ENCODE data around the gene IGLL5.
A peak's percentile ranks its signal among the peaks of the same experiment; 100 is the strongest.

IGLL5 gene

DNA sequence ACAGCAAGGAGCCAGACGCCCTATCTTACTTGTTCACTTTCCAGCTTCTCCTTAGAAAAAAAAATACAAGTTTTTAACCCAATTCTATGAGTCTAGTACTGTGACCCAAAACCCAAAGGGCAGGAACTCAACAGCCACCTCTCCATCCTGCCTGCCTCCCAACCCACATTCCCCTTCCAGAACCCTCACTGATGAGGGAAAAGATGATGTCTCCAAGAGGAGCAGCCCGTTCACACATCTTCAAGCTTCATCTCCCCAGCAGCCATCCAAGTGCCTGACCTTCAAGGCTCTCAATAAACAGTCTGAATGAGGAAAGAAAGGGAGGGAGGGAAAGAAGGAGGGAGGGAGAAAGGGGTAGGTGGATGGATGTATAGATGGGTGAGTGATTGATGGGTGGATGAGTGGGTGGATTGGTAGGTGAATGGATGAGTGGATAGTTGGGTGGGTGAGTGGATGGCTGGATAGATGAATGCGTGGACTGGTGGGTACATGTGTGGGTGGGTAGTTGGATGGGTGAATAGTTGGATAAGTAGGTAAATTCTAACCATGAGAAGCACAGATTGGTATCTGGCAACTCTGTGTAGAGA lies 50.4 kb downstream of the IGLL5 start:
- Mint-ChIP-seq H3K27me3 (no peaks in the 10 kb centered on the region), H3K36me3 (ENCODE audit: insufficient read depth) (no peaks in the 10 kb centered on the region), H3K4me3 (no peak overlapping the region), H3K4me1 (ENCODE audit: low read depth in 2 of 2) (peaks cover 7 to 8% of the 10 kb centered on the region in 2 donors), H3K9me3 (no peaks in the 10 kb centered on the region), H3K27ac (no peak overlapping the region)
- DNase-seq (no peak), ATAC-seq (replicated peaks) (no peak)

DNA sequence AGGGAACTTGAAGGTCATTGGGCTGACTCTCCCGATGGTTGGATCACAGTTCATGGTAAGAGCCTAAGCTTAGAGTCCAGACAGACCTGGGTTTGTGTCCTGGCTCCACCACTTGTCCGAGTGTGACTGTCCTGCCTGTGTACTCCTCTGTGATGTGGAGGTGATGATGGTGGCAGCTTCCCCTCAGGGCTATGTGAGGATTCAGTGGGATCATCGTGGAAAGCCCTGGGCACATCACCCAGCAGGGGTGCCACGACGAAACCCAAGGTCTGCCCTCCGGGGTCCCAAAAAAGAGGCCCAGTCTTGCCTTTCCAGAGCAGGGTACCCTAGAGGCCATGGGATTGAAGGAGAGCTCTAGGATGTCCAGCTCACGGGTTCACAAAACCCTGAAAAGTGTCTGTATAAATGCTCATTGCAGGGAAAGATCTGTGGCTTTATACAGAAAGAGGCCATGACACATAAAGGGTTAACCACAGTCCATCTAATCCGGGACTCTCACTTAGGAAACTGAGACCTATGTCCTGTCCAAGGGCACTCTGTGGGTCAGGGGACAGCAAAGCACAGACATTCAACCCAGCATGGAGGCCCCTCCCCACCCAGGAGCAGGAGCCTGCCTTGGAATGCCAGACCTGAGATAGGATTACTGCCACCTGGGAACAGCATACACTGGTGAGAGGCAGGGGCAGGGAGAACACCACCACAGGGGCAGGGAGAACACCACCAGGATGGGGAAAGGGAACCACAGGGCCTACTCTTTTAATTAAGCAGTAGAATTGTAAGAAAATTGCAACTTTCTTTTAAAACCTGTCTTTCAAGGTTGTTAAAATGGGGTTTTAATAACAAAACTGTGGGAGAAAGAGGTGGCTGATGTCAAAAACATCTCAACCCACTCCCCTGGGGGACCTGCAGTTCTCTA lies 51.3 kb downstream of the IGLL5 start:
- Mint-ChIP-seq H3K9me3 (no peaks in the 10 kb centered on the region), H3K4me3 (no peak overlapping the region), H3K4me1 (ENCODE audit: low read depth in 2 of 2) (peaks cover 7 to 8% of the 10 kb centered on the region in 2 donors), H3K36me3 (ENCODE audit: insufficient read depth) (no peaks in the 10 kb centered on the region), H3K27me3 (no peaks in the 10 kb centered on the region), H3K27ac (peak overlapping the region; percentile 39 to 41)
- no peak for ATAC-seq (replicated peaks)
- DNase-seq, result no peak

DNA sequence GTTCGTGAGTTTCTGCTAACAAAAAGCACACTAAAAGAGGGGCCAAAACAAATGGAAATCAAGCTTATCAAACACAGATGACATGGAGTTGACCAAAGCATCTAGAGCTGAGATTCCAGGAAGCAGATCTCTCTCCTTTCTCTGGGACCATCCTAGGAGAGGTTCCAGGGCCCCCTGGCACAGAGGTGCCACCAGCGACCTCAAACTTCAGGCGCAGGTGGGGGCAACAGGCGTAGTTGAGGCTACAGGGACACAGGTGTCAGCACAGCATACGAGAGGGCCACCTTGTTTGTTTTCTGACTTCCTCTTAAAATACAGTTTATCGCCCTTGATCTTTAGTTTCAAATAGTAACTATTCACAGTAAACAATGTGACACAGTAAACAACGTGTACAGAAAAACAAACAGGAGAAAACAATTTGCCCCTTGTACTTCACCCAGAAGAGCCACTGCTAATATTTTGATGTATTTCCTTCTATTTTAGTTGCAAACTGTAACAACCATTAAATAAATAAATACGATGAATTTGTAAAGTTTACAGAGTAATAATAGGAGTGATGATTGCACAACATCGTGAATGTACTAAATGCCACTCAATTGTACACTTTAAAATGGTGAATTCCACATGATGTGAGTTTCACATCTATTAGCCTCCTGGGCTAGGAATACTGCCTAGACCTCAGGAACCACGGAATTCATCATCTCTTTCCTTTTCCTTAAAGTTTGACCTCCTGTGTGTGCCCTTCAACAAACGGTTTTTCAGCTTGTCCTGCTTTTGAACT lies 52.2 kb downstream of the IGLL5 start:
- Mint-ChIP-seq H3K9me3 (no peaks in the 10 kb centered on the region), H3K27me3 (no peaks in the 10 kb centered on the region), H3K27ac (peak overlapping the region in 1 of 2 donors; percentile 39), H3K4me3 (no peak overlapping the region), H3K36me3 (ENCODE audit: insufficient read depth) (no peaks in the 10 kb centered on the region), H3K4me1 (ENCODE audit: low read depth in 2 of 2) (peaks cover 7 to 8% of the 10 kb centered on the region in 2 donors)
- DNase-seq, result no peak
- no peak for ATAC-seq (replicated peaks)

DNA sequence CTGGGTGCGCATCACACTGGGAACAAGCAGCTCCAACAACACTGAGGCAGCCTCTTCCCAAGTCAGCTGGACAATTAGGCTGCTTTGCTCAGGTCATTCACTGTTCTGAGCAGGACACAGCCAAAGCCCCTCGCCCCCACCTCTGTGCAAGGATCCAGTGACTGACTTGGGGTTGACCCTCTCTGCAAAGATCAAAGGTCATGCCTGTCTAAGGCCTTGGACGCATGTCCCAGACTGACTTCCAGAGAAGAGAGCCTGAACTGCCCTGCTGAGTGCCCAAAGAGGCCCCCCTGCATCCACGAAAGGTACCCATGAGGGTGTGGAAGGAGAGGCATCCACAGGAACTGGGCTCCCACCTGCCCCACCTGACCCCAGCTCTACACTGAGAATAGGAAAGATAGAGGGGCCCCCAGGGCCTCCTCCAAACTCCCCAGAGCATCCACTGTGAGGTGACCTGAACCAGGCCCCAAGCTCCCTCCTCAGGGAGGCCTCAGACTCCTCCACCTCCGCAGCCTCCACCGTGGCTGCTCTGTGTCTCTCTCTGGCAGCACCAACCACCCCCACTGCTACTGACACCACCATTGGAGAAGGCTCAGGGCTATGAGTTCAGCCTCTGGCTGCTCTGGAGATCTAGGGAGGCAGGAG lies 53.5 kb downstream of the IGLL5 start:
- H3K4me1 Mint-ChIP-seq (ENCODE audit: low read depth in 2 of 2), result peaks cover 4 to 8% of the 10 kb centered on the region in 2 donors
- H3K4me3 Mint-ChIP-seq, result no peak overlapping the region
- peak overlapping the region in 1 of 2 donors; percentile 14 for H3K27ac Mint-ChIP-seq
- no peaks in the 10 kb centered on the region for H3K9me3 Mint-ChIP-seq
- H3K36me3 Mint-ChIP-seq (ENCODE audit: insufficient read depth), result no peaks in the 10 kb centered on the region
- DNase-seq (no peak), ATAC-seq (replicated peaks) (no peak)
- H3K27me3 Mint-ChIP-seq, result no peaks in the 10 kb centered on the region

DNA sequence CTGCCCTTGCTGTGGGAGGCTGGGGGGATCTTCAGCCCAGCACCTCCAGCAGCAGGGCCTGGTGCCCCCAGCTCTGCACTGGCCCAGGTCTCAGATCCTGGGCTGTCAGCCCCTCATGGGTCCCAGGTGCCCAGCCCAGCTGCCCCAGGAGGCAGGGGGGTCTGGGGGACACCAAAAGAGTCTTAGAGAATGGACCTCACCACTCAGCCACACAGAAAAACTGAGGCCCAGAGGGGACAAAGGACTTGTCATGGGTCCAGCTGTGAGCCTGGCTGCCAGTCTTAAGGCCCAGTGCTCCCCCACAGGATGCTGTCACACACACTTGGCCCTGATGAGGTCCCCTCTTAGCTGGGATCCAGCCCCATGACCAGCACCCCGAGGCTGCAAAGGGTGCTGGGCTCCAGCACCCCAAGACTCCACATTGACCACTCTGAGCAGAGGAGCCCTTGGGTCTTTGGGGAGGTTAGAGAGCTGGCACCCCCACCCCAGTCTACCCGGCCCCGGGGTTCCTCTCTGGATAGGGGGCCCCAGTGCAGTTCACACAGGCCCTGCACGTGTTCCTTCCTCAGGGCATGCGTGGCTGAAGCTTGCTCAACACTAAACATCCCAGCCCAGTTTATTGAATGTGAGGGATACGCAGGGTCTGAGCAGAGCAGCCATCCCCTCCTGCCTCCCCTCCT lies 54.4 kb downstream of the IGLL5 start:
- Mint-ChIP-seq H3K4me3 (no peak overlapping the region), H3K27ac (no peak overlapping the region), H3K27me3 (peaks cover 0 to 5% of the 10 kb centered on the region in 2 donors), H3K4me1 (ENCODE audit: low read depth in 2 of 2) (peaks cover 4 to 8% of the 10 kb centered on the region in 2 donors), H3K9me3 (no peaks in the 10 kb centered on the region), H3K36me3 (ENCODE audit: insufficient read depth) (no peaks in the 10 kb centered on the region)
- DNase-seq, result no peak
- ATAC-seq (replicated peaks), result no peak

DNA sequence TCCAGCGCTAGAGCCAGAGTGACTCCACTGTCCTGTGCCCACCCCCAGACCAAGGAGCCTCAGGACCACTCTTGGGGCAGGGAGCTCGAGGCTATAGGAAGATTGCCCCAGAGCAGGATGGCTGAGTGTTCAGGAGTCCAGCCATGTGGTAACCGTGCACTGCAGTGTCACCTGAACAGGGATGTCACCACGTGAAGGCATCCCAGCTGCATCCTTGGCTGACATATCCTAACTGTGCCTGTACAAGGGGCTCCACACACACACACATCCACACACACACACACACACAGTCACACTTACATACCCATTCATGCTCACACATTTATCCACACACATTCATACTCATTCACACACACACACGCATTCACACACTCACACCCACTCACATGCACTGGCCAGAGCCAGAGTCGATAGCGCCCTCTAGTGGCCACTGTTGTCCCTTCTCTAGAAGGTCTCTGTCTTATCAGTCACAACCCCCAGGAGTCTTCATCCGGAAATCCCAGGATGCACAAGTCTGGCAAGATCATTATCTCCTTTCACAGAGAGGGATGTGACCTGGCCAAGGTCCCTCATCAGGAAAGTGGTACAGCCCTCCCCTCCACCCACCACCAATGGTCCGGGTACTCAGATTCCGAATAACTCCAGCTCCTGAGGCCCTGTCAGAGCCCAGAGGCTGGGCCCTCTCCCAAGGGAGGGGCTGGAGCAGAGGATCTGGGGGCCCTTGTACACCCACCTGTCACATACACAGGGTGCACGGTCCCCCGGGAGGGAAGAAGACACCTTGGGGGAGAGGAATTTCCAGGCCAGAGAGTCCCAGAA lies 55.1 kb downstream of the IGLL5 start:
- H3K27ac Mint-ChIP-seq, result no peak overlapping the region
- peaks cover 0 to 6% of the 10 kb centered on the region in 2 donors for H3K27me3 Mint-ChIP-seq
- no peak overlapping the region for H3K4me3 Mint-ChIP-seq
- peak; percentile 74 to 81 (median 74) for DNase-seq
- ATAC-seq (replicated peaks), result peak; percentile 88
- peaks cover 4 to 8% of the 10 kb centered on the region in 2 donors for H3K4me1 Mint-ChIP-seq (ENCODE audit: low read depth in 2 of 2)
- no peaks in the 10 kb centered on the region for H3K9me3 Mint-ChIP-seq
- H3K36me3 Mint-ChIP-seq (ENCODE audit: insufficient read depth), result no peaks in the 10 kb centered on the region

DNA sequence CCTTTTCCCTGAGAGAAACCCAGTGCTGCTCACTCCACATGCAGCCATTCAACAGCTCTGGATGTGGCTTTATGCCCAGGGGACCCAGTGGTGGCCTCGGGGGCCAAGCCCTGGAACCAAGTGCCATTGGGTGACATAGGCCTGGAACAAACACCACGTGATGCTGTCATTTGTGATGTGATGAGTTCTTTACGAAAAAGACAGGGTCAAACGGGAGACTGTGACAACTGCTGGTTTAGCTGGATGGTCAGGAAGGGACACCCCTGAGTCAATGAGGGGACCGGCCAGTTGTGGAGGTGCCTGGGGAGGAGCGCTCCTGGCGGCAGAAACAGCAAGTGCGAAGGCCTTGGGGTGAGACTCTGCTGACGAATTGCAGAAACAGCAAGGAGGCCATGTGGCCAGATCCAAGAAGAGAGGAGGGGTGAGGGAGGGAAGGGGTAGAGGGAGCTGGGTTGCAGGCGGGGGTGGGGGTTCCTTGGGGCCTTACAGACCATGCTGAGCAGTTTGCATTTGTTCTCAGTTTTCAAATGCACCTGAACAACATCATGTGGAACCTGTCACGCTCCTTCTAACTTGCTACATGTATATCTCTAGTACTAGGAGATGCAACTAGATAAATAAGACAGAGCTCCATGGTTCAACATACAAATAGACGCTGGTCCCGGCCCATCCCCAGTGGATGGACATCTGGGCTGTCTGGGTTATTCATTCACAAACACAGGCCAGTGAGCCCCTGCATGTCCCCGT lies 56.1 kb downstream of the IGLL5 start:
- Mint-ChIP-seq H3K27me3 (peaks cover 0 to 6% of the 10 kb centered on the region in 2 donors), H3K36me3 (ENCODE audit: insufficient read depth) (no peaks in the 10 kb centered on the region), H3K4me3 (no peak overlapping the region), H3K27ac (no peak overlapping the region), H3K9me3 (no peaks in the 10 kb centered on the region), H3K4me1 (ENCODE audit: low read depth in 2 of 2) (peaks cover 4 to 8% of the 10 kb centered on the region in 2 donors)
- ATAC-seq (replicated peaks) (no peak), DNase-seq (no peak)

DNA sequence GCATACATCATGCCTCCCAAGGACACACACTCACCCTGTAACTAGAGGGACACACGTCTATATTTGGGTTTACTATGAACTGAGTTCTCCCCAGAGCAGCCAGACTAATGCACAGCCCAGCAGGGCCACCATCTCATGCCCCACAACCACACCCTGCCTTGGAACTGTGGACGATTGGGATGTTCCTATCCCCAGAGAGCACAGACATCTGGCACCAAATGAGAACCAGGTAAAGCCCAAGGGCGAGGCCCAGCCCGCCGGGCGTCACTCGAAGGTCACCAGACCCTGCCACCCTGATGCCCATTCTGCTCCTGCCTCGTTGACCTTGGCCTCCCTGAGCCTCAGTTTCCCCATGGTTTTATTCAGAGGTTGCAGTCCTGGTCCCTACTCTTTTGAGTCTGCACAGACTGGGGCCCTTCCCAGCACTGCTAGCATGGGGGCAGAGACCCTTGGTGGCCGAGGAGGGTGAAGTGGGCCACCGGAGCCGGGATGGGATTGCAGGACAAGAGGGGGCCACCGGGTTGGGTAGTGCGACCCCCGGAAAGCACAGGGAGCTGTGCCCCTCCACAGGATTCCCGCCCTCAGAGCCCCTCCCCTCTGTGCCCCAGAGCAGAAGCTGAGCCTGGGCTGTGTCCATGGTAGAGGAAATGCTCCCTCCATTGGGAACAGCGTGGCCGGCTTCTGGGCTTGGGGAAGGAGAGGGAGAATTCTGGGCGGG lies 56.8 kb downstream of the IGLL5 start:
- Mint-ChIP-seq H3K4me3 (no peak overlapping the region), H3K36me3 (ENCODE audit: insufficient read depth) (no peaks in the 10 kb centered on the region), H3K4me1 (ENCODE audit: low read depth in 2 of 2) (peaks cover 3 to 8% of the 10 kb centered on the region in 2 donors), H3K9me3 (no peaks in the 10 kb centered on the region), H3K27ac (no peak overlapping the region), H3K27me3 (peaks cover 0 to 6% of the 10 kb centered on the region in 2 donors)
- ATAC-seq (replicated peaks), result no peak
- no peak for DNase-seq

DNA sequence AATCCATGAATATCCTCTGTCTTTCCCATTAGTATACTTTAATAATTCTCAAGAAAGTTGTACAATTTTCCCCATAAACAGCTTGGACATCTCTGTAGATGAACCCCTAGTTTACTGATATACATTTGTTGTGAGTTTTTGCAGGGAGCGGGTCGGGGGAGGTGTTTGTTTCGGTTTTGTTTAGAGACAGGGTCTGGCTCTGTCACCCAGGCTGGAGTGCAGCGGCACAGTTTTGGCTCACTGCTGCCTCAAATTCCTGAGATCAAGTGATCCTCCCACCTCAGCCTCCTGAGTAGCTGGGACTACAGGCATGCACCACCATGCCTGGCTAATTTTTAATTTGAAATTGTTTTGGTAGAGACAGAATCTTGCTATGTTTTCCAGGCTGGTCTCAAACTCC lies 57.6 kb downstream of the IGLL5 start:
- no peaks in the 10 kb centered on the region for H3K9me3 Mint-ChIP-seq
- no peak for DNase-seq
- H3K4me1 Mint-ChIP-seq (ENCODE audit: low read depth in 2 of 2), result peaks cover 3 to 8% of the 10 kb centered on the region in 2 donors
- ATAC-seq (replicated peaks), result no peak
- no peak overlapping the region for H3K4me3 Mint-ChIP-seq
- no peak overlapping the region for H3K27ac Mint-ChIP-seq
- H3K36me3 Mint-ChIP-seq (ENCODE audit: insufficient read depth), result no peaks in the 10 kb centered on the region
- peaks cover 6% of the 10 kb centered on the region in 2 donors for H3K27me3 Mint-ChIP-seq
